Stimulated activated memory B cell treated with anti-CD40 and anti-IgM and Interleukin-4, amounts not matched to agents 10 μg/mL and 1 μg/mL and 100 μg/mL, for 72 hours (primary cell): ENCODE data around the gene STRBP.
A peak's percentile ranks its signal among the peaks of the same experiment; 100 is the strongest.

Experiments used
- ATAC-seq: fragments of 150-1000 bp; cut with Tn5 transposase; 2 replicates; pipeline ENCODE4 v1.10.0; 2021
- H3K27ac Mint-ChIP-seq: one replicate; pipeline ENCODE4 v1.8.0; 2022; ENCODE audit warnings: mild to moderate bottlenecking, mixed read lengths
- H3K27me3 Mint-ChIP-seq: one replicate; pipeline ENCODE4 v1.8.0; 2022; ENCODE audit warnings: mixed read lengths
- H3K36me3 Mint-ChIP-seq: one replicate; pipeline ENCODE4 v1.8.0; 2022; ENCODE audit warnings: mixed read lengths
- H3K4me1 Mint-ChIP-seq: one replicate; pipeline ENCODE4 v1.8.0; 2022; ENCODE audit warnings: mixed read lengths
- H3K4me3 Mint-ChIP-seq: one replicate; pipeline ENCODE4 v1.8.0; 2022; ENCODE audit warnings: mild to moderate bottlenecking, moderate library complexity, mixed read lengths
- H3K9me3 Mint-ChIP-seq: one replicate; pipeline ENCODE4 v1.8.0; 2022; ENCODE audit warnings: mixed read lengths

The STRBP gene

GRCh38 chr9:123121457-123121856 lies 146.9 kb downstream of the STRBP start:
- H3K9me3 Mint-ChIP-seq = no peaks in the 10 kb centered on the region
- peaks cover 31% of the 10 kb centered on the region for H3K36me3 Mint-ChIP-seq
- no peak overlapping the region for H3K4me3 Mint-ChIP-seq
- H3K4me1 Mint-ChIP-seq = peaks cover 5% of the 10 kb centered on the region
- no peaks in the 10 kb centered on the region for H3K27me3 Mint-ChIP-seq
- no peak for ATAC-seq
- no peak overlapping the region for H3K27ac Mint-ChIP-seq

- H3K27ac Mint-ChIP-seq = no peak overlapping the region
- no peak overlapping the region for H3K4me3 Mint-ChIP-seq
- ATAC-seq = no peak
- peaks cover 5% of the 10 kb centered on the region for H3K4me1 Mint-ChIP-seq
- no peaks in the 10 kb centered on the region for H3K27me3 Mint-ChIP-seq
- peaks cover 31% of the 10 kb centered on the region for H3K36me3 Mint-ChIP-seq
- no peaks in the 10 kb centered on the region for H3K9me3 Mint-ChIP-seq
Measured at GRCh38 chr9:123120953-123121352, 147.4 kb downstream of the STRBP start.

- no peak for ATAC-seq
- Mint-ChIP-seq H3K4me1 (peaks cover 6% of the 10 kb centered on the region), H3K9me3 (no peaks in the 10 kb centered on the region), H3K27me3 (no peaks in the 10 kb centered on the region), H3K36me3 (peaks cover 37% of the 10 kb centered on the region), H3K27ac (no peak overlapping the region), H3K4me3 (no peak overlapping the region)
Measured at GRCh38 chr9:123120131-123120530, 148.3 kb downstream of the STRBP start.

GRCh38 chr9:123119566-123119965 lies 148.8 kb downstream of the STRBP start:
- Mint-ChIP-seq H3K9me3 (no peaks in the 10 kb centered on the region), H3K36me3 (peaks cover 42% of the 10 kb centered on the region), H3K4me3 (no peak overlapping the region), H3K27me3 (no peaks in the 10 kb centered on the region), H3K4me1 (peaks cover 11% of the 10 kb centered on the region), H3K27ac (peak overlapping the region; percentile 54)
- ATAC-seq = no peak

GRCh38 chr9:123116036-123116435 lies 152.3 kb downstream of the STRBP start:
- peak overlapping the region; percentile 68 for H3K27ac Mint-ChIP-seq
- no peaks in the 10 kb centered on the region for H3K9me3 Mint-ChIP-seq
- no peaks in the 10 kb centered on the region for H3K27me3 Mint-ChIP-seq
- ATAC-seq = no peak
- H3K36me3 Mint-ChIP-seq = peaks cover 33% of the 10 kb centered on the region
- H3K4me1 Mint-ChIP-seq = peaks cover 20% of the 10 kb centered on the region
- H3K4me3 Mint-ChIP-seq = no peak overlapping the region

- Mint-ChIP-seq H3K27ac (peak overlapping the region; percentile 68), H3K27me3 (no peaks in the 10 kb centered on the region), H3K4me1 (peaks cover 20% of the 10 kb centered on the region), H3K4me3 (no peak overlapping the region), H3K36me3 (peaks cover 33% of the 10 kb centered on the region), H3K9me3 (no peaks in the 10 kb centered on the region)
- ATAC-seq = no peak
Measured at GRCh38 chr9:123115146-123115913, 153.1 kb downstream of the STRBP start.

GRCh38 chr9:123113185-123113584 lies 155.2 kb downstream of the STRBP start:
- Mint-ChIP-seq H3K9me3 (no peaks in the 10 kb centered on the region), H3K4me3 (no peak overlapping the region), H3K27ac (peak overlapping the region; percentile 68), H3K27me3 (no peaks in the 10 kb centered on the region), H3K36me3 (peaks cover 37% of the 10 kb centered on the region), H3K4me1 (peaks cover 20% of the 10 kb centered on the region)
- no peak for ATAC-seq

GRCh38 chr9:123112015-123112975 lies 156.1 kb downstream of the STRBP start:
- ATAC-seq = no peak
- Mint-ChIP-seq H3K27ac (peak overlapping the region; percentile 68), H3K36me3 (peaks cover 41% of the 10 kb centered on the region), H3K9me3 (no peaks in the 10 kb centered on the region), H3K4me1 (peaks cover 20% of the 10 kb centered on the region), H3K4me3 (no peak overlapping the region), H3K27me3 (no peaks in the 10 kb centered on the region)

GRCh38 chr9:123111427-123112014 lies 156.9 kb downstream of the STRBP start:
- no peaks in the 10 kb centered on the region for H3K9me3 Mint-ChIP-seq
- peak overlapping the region; percentile 68 for H3K27ac Mint-ChIP-seq
- ATAC-seq = no peak
- peaks cover 20% of the 10 kb centered on the region for H3K4me1 Mint-ChIP-seq
- peaks cover 49% of the 10 kb centered on the region for H3K36me3 Mint-ChIP-seq
- H3K27me3 Mint-ChIP-seq = no peaks in the 10 kb centered on the region
- H3K4me3 Mint-ChIP-seq = no peak overlapping the region

- H3K27ac Mint-ChIP-seq = no peak overlapping the region
- ATAC-seq = no peak
- H3K27me3 Mint-ChIP-seq = no peaks in the 10 kb centered on the region
- peaks cover 15% of the 10 kb centered on the region for H3K4me1 Mint-ChIP-seq
- H3K9me3 Mint-ChIP-seq = no peaks in the 10 kb centered on the region
- H3K4me3 Mint-ChIP-seq = no peak overlapping the region
- H3K36me3 Mint-ChIP-seq = peaks cover 37% of the 10 kb centered on the region
Measured at GRCh38 chr9:123109540-123110279, 158.7 kb downstream of the STRBP start.

- H3K27me3 Mint-ChIP-seq = no peaks in the 10 kb centered on the region
- no peak overlapping the region for H3K27ac Mint-ChIP-seq
- no peaks in the 10 kb centered on the region for H3K9me3 Mint-ChIP-seq
- H3K4me1 Mint-ChIP-seq = peaks cover 14% of the 10 kb centered on the region
- H3K4me3 Mint-ChIP-seq = no peak overlapping the region
- H3K36me3 Mint-ChIP-seq = peaks cover 30% of the 10 kb centered on the region
- no peak for ATAC-seq
Measured at GRCh38 chr9:123108976-123109375, 159.4 kb downstream of the STRBP start.

- peak; percentile 28 for ATAC-seq
- Mint-ChIP-seq H3K4me3 (no peak overlapping the region), H3K27me3 (no peaks in the 10 kb centered on the region), H3K9me3 (no peaks in the 10 kb centered on the region), H3K4me1 (peaks cover 8% of the 10 kb centered on the region), H3K36me3 (peaks cover 22% of the 10 kb centered on the region), H3K27ac (peak overlapping the region; percentile 9)
Measured at GRCh38 chr9:123107639-123108285, 160.6 kb downstream of the STRBP start.

GRCh38 chr9:123105490-123105889 lies 162.9 kb downstream of the STRBP start:
- peaks cover 8% of the 10 kb centered on the region for H3K4me1 Mint-ChIP-seq
- H3K36me3 Mint-ChIP-seq = peaks cover 39% of the 10 kb centered on the region
- peak overlapping the region; percentile 8 for H3K27ac Mint-ChIP-seq

GRCh38 chr9:123104807-123105206 lies 163.6 kb downstream of the STRBP start:
- Mint-ChIP-seq H3K36me3 (peaks cover 39% of the 10 kb centered on the region), H3K27ac (peak overlapping the region; percentile 8), H3K4me3 (no peak overlapping the region), H3K9me3 (no peaks in the 10 kb centered on the region), H3K4me1 (peaks cover 8% of the 10 kb centered on the region), H3K27me3 (no peaks in the 10 kb centered on the region)
- no peak for ATAC-seq

More at GRCh38 chr9:123105490-123105889, 162.9 kb downstream of the STRBP start:
- Mint-ChIP-seq H3K27me3 (no peaks in the 10 kb centered on the region), H3K4me3 (no peak overlapping the region), H3K9me3 (no peaks in the 10 kb centered on the region)
- no peak for ATAC-seq
